ENCODE measurements around the gene EVI5L. TPM values are rescaled to one million over a fixed set of nuclear protein-coding genes. Genes with fewer than 3 reads are reported as not detected.

The EVI5L gene
- total RNA-seq, 4 donors from 2014 or later: 8.3 to 15.5 (median 11.9) TPM

DNA sequence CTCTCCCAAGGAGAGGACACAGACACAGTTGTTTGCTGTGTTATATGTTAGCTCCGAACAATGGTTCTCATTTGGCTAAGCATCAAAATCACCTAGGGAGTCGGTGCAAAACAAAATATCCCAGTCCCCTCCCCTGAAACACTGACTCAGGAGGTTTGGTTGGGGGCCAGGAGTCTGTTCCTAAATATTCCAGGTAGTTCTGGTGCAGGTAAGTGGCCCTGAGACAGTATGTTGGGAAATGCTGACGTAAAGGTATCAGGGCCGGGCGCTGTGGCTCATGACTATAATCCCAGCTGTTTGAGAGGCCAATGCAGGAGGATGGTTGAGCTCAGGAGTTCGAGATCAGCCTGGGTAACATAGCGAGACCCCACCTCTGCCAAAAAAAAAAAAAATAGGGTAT lies 71.3 kb downstream of the EVI5L start:
- peak overlapping the region; percentile 80 to 92 (median 90) for H3K27ac ChIP-seq

DNA sequence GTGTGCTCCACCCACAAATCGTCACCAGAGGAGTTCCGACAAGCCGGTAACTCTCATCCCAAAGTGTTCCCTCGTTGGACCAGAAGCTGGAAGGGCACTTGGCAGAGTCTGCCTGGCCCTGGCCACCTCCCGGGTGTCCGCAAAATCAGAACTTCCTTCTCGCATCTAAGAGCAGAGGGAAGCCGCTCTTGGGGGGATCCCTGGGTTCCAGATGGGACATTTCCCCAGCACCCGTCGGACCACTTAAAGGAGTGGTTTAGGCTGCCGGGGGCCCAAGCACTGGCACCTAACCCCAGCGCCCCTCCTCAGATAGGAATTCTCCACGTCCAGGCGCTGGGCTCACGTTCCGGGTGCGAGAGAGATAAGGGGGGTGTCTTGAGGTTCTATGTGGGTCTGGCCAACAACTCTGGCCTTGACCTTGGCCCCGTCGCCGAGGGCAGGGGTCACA lies 72.8 kb downstream of the EVI5L start:
- TF ChIP-seq, protein P1, sequence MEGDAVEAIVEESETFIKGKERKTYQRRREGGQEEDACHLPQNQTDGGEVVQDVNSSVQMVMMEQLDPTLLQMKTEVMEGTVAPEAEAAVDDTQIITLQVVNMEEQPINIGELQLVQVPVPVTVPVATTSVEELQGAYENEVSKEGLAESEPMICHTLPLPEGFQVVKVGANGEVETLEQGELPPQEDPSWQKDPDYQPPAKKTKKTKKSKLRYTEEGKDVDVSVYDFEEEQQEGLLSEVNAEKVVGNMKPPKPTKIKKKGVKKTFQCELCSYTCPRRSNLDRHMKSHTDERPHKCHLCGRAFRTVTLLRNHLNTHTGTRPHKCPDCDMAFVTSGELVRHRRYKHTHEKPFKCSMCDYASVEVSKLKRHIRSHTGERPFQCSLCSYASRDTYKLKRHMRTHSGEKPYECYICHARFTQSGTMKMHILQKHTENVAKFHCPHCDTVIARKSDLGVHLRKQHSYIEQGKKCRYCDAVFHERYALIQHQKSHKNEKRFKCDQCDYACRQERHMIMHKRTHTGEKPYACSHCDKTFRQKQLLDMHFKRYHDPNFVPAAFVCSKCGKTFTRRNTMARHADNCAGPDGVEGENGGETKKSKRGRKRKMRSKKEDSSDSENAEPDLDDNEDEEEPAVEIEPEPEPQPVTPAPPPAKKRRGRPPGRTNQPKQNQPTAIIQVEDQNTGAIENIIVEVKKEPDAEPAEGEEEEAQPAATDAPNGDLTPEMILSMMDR (IDR thresholded peaks at IDR 0.05): no peak
- TF ChIP-seq POLR2A (IDR thresholded peaks at IDR 0.05): no peak
- peak overlapping the region; percentile 88 to 93 (median 92) for H3K27ac ChIP-seq
- peaks cover 0 to 37% (median 7%) of the 10 kb centered on the region in 3 donors for H3K36me3 ChIP-seq
- peaks cover 28 to 77% (median 52%) of the 10 kb centered on the region in 3 donors for H3K4me1 ChIP-seq
- H3K9me3 ChIP-seq: no peaks in the 10 kb centered on the region
- DNase-seq: no peak
- intact Hi-C loops (cut with DNase I): loop anchor here (10.0 kb wide), 1 partner anchor 48 kb away; no protein-coding TSS in a partner anchor
- H3K27me3 ChIP-seq: peaks cover 0 to 11% (median 0%) of the 10 kb centered on the region in 4 donors
- WGBS, 2 donors: 12 to 30% methylated on average over 4 to 17 of the region's 20 CpGs
- H3K4me3 ChIP-seq: peak overlapping the region; percentile 66 to 99 (median 78)

More for the DNA sequence above, 71.3 kb downstream of the EVI5L start:
- no peak for DNase-seq
- H3K4me1 ChIP-seq: peaks cover 28 to 73% (median 42%) of the 10 kb centered on the region in 3 donors
- no peak overlapping the region for H3K4me3 ChIP-seq
- intact Hi-C loops (cut with DNase I): loop anchor here (10.0 kb wide), 1 partner anchor 47 kb away; no protein-coding TSS in a partner anchor
- H3K9me3 ChIP-seq: no peaks in the 10 kb centered on the region
- peaks cover 0 to 28% (median 7%) of the 10 kb centered on the region in 3 donors for H3K36me3 ChIP-seq
- TF ChIP-seq, protein P1 (IDR thresholded peaks at IDR 0.05): no peak
- TF ChIP-seq POLR2A (IDR thresholded peaks at IDR 0.05): no peak
- WGBS, 2 donors: 28 to 56% methylated on average over 6 of the region's 7 CpGs
- H3K27me3 ChIP-seq: peaks cover 0 to 11% (median 0%) of the 10 kb centered on the region in 4 donors

- TF ChIP-seq POLR2A (IDR thresholded peaks at IDR 0.05): peak in 3 of 4 donors; percentile 66 to 86 (median 71)
- TF ChIP-seq, protein P1 (IDR thresholded peaks at IDR 0.05): peak; percentile 3 to 96 (median 42)
- H3K4me3 ChIP-seq: peak within 1 kb of the TSS; percentile 66 to 99 (median 78)
- H3K27me3 ChIP-seq: peaks cover 0 to 11% (median 0%) of the 10 kb centered on the region in 4 donors
- H3K36me3 ChIP-seq: peaks cover 0 to 35% (median 7%) of the 10 kb centered on the region in 3 donors
- 0% methylated on average over 13 of the region's 89 CpGs; no CpG with 5 or more reads in 1 of the 2 donors for WGBS, 2 donors
- H3K9me3 ChIP-seq: no peaks in the 10 kb centered on the region
- DNase-seq: peak; percentile 90
- H3K4me1 ChIP-seq: peaks cover 28 to 80% (median 56%) of the 10 kb centered on the region in 3 donors
- intact Hi-C loops (cut with DNase I): loop anchor here (10.0 kb wide), 1 partner anchor 49 kb away; no protein-coding TSS in a partner anchor
- H3K27ac ChIP-seq: peak within 1 kb of the TSS; percentile 88 to 95 (median 92)
Observed at GRCh38 chr19:7903244-7904073, 73.4 kb downstream of the EVI5L start, which contains the start of gene MAP2K7. Gene MAP2K7 (plus strand): TSS chr19:7903877. CDS start chr19:7903945, 68 bp downstream.

DNA sequence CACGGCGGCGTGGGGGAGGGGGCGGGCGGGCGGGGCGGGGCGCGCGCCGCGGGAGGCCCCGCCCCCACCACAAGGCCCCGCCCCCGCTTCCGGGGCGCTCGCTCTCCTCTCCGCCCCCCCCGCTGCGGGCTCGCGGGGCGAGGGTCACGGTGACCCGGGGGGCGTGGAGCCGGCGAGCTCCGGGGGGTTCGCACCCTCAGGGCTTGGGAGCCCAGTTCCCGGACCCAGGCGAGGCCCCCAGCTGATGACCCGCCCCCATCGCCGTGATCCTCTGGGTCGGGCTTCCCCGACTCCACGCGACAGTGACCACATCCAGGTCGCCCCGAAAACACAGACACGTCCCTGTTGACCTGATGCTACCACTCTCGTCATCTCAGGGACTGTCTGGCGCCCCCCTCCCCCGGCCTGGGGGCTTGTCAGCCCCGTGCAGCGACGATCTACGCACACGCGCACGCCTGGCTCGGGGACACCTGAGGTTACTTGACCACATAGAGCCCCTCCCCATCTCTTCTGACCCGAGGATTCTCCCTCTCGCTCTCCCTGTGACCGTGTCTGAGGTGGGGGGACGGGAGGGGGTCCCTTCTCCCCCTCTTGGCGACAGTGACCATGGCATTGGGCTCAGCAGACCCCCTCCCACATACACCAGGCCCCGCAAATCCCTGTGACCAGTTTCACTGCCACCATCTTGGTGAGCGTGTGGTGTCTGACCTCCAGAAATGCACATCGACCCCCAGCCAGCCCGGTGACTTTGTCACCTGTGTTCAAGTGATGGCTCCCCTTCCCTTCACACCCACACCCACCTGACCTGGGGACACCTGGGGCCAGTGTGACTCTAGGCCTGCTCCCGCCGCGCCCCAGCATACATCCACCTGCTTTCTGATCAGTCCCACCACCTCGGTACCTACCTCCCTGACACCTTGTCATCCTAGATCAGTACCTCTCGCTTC lies 74.3 kb downstream of the EVI5L start:
- DNase-seq: no peak
- 26 to 28% methylated on average over 15 to 19 of the region's 68 CpGs for WGBS, 2 donors

More for the DNA sequence above, 74.3 kb downstream of the EVI5L start:
- Histone ChIP-seq H3K9me3 (no peaks in the 10 kb centered on the region), H3K36me3 (peaks cover 0 to 34% (median 7%) of the 10 kb centered on the region in 3 donors), H3K27ac (peak overlapping the region; percentile 85 to 95 (median 92)), H3K4me3 (peak overlapping the region; percentile 66 to 99 (median 78)), H3K27me3 (peaks cover 0 to 11% (median 0%) of the 10 kb centered on the region in 4 donors), H3K4me1 (peaks cover 28 to 89% (median 58%) of the 10 kb centered on the region in 3 donors)
- TF ChIP-seq, protein P1 (IDR thresholded peaks at IDR 0.05): no peak
- TF ChIP-seq POLR2A (IDR thresholded peaks at IDR 0.05): no peak
- intact Hi-C loops (cut with DNase I): loop anchor here (10.0 kb wide), 1 partner anchor 50 kb away; no protein-coding TSS in a partner anchor
